ENCODE results near the gene REPS2.
"Not testable (repeated sequence)": the region's sequence is repeated elsewhere in the genome, so short reads cannot be mapped to it uniquely, and the experiment has no call there.

The REPS2 gene

DNA sequence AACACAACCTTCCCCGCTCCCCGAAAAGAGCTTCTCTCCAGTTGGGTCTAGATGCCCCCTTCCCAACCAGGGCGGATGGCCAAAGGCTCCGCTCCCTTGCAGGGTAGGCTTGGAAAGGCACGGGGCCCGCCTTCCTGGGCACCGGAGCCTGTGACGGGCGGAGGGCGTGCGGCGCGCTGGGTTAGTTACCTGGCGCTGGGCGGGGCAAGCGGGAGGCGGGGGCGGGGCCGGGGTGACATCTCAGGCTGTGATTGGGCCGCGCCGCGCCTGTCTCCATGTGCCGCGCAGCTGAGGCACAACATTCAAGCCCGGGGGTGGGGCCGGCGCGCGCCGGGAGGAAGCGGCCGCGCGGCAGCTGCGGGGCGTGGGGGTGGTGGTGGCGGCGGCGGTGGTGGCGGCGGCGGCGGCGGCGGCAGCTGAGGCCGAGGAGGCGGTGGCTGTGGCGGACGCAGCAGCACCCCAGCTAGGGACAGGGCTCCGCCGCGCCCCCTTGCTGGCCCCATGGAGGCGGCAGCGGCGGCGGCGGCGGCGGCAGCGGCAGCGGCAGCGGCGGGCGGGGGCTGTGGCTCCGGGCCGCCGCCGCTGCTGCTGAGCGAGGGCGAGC is at the start of gene REPS2:
TSS of gene REPS2 (plus strand) at position 298 of the 604 bp plus-strand sequence. CDS start at position 502, 204 bp downstream.
- peak; percentile 55 for DNase-seq (ENCODE audit: low spot score)

DNA sequence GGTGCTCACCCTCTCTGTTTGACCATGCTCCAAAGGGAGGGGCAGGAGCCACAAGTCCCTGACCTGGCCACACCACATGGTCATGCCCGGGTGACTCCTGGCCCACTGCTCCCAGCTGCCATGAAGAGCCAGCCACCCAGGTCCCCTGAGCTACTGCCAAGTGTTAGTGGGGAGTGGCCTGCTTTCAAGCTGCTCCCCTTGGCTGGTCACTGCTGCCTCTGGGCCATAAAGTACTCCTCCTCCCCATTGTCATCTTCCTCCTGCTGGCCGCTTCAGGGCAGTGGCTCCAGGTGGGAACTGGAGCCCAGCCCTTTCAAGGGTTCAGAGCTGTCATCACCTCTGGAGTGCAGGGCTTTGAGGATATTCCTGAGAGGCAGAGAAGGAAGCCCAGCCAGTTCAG is 49.0 kb upstream of the REPS2 start:
- DNase-seq (ENCODE audit: low spot score): no peak

DNA sequence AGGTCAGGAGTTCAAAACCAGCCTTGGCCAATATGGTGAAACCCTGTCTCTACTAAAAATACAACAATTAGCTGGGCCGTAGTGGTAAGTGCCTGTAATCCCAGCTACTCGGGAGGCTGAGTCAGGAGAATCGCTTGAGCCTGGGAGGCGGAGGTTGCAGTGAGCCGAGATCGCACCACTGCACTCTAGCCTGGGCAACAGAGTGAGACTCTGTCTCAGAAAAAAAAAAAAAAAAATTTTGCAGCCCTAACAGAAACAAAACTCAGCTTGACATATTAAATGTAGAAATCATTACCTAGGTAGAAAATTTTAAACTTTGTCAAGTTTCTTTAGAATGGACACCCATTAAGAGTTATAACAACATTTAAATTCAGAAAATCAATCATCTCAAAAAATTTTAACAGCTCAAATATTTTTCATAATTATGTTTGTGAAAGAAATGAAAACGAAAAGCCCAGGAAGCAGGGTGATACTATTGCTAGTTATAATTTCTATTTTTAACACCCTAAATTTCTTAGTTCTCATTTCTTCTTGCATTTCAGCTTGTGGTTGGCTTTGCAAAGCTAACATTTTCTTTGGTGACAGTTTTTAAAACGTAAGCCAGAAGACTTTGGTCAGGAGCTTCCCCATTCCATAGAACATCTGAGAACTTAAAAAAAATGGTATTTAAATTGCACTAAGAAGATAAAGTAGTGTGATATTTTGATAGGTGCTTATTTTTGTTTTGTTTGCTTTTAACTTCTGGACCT is 43.0 kb upstream of the REPS2 start:
- DNase-seq (ENCODE audit: low spot score): no peak

DNA sequence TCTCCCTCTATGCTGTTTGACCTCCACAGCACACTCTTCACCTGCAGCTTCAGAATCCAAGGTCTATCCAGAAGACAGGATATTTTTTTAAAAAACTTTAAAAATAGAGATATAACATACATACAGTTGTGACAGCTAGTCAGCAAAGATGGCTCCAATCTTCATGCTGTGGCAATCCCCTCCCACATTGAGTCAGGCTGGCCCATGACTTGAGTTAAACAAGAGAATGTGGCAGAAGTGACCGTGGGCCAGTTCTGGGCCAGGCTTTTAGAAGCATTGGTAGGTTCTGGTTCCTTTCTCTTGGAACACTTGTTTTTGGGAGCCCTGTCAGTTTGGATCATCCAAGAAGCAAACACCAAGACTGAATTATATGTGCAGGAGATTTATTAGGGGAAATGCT is 36.1 kb upstream of the REPS2 start:
- DNase-seq (ENCODE audit: low spot score): no peak

DNA sequence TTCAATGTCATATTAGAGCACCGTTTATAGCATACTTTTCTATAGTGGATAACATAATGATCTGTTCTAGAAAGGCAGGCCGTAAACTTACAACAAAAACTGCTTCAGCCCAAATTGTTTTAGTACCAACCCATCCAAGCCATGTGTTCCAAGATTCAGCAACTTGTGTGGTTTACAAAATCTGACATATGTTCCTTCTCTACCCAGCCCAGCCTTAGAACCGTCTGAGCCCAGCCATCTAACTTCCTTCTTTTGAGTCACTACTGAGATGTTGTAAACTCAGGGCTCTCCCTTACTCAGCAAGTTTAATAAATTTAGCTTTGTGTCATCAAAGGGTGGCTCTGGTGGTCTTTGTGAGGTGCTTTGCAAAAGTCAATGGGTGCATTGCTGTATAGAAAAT is 32.4 kb upstream of the REPS2 start:
- no peak for DNase-seq (ENCODE audit: low spot score)

DNA sequence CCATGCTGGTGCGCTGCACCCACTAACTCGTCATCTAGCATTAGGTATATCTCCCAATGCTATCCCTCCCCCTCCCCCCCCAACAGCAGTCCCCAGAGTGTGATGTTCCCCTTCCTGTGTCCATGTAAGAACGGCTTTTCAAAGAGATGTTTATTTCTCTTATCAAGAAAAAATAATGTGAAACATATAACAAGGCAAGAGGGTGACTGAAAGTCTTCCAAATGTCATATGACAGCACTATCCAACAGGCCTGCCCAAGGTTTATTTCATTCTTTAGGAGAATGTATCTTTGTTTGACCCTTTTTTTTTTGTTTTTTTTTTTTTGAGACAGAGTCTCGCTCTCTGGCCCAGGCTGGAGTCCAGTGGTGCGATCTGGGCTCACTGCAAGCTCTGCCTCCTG is 29.9 kb upstream of the REPS2 start:
- no peak for DNase-seq (ENCODE audit: low spot score)

DNA sequence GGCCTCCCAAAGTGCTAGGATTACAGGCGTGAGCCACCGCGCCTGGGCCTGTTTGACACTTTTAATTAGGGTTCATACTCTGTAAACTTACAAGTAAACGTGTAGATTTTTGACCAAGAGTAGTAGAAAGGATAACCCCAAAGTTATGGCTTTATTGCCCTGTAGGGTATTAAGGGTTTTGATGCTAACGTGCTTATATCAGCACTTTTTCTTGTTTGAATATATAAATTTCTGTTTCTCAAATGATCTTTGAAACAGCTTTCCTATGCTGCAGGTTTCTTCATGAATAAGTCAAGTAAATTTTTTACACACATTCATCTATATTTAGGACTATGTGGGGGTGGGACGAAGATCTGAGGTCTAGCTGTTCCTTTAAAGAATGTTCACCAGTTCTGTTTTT is 29.3 kb upstream of the REPS2 start:
- DNase-seq (ENCODE audit: low spot score): no peak

DNA sequence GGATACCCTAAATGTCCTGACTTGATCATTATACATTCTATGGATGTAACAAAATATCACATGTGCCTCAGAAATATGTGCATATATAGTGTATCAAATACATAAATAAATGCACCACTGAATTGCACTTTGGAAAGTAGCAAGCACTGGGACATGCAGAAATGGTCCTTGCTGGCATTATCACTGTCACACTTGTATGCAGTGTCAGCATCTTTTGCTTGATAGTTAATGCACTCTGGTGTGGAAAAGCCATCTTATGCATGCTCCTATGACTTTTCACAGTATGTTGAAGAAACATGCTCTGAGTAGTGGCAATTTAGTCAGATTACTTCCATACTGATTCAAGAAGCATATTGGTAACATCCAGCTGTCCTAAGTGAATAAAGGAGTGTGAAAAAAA is 27.5 kb upstream of the REPS2 start:
- no peak for DNase-seq (ENCODE audit: low spot score)

DNA sequence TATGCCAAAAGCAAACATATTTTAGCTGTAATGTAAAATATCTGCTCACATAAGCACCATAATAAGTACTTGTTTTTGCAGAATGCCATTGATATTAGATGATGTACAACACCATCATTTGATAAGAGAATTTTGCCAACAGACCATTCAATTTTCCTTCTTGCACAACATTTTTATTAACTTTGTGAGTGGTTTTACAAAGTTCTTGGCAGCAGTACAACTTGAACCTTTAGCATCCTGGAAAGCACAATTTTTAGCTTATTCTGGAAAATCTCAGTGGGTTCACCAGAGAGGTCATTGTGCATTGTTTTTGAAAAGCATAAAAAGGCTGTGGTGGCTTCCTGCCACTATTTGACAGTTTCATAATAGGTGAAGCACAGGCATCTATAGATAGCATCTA is 26.4 kb upstream of the REPS2 start:
- DNase-seq (ENCODE audit: low spot score): no peak

DNA sequence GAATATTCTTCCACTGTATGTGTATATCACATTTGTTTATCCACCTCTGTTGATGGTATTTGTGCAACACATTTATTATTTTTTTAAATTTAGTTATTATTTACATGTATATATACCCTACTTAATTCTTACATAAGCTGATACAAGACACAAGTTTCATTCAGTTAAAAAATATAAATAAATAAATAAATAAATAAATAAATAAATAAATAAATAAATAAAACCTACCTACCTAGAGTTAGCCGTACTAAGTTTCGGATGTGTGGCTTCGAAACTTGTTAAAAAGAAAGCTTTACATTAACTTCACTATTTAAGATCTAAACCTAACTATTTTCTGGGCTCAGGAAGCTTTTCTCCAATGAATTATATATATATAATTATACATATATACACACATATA is 23.3 kb upstream of the REPS2 start:
- DNase-seq (ENCODE audit: low spot score): no peak

DNA sequence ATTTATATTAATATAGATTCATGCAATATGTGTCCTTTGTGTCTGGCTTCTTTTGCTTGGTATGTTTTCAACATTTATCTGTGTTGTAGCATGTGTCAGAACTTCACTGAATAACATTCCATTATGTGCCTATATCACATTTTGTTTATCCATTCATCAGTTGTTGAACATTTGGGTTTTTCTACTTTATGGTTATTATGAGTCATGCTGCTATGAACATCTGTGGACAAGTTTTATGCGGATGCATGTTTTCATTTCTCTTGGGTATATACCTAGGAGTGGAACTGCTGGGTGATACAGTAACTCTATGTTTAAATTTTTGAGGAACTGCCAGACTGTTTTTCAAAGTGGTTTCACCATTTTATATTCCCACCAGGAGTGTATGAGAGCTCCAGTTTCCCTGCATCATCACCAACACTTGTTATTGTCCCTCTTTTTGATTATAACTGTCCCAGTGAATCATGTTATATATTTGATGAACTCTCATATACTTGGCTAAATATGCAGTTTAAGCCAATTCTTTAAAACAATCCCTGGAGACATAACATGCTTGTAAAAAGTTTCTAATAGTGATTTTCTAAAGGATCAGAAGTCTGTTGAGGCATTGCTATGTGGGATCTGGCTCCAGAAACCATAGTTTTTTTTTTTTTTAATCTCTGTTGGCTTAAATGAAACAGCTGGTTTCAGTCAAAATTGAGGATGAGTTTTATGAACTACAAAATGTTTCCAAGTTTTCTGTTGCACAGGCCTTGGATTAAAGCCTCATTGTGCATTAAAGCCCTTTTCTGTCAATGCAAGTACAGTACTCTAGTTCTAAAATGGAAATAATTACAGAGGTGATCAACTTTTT is 21.6 kb upstream of the REPS2 start:
- DNase-seq (ENCODE audit: low spot score): no peak

DNA sequence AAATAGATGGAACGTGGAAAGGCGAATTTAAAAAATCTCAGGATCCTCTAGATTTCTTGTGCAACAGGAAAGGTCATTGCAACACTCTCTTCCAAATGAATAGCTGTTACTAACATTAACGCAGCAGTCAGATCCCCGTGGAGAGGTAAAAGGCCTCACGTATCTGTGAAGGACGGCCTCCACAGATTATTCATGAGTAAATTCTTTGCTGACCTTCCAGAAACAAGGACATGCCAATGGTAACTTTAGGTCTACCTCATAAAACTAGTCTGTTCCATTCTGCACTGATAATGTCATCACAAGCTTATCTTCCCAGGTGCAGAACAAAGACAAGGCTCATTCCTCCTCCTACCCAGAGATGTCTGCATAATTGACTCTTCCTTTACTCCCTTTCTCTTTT is 16.1 kb upstream of the REPS2 start:
- no peak for DNase-seq (ENCODE audit: low spot score)

DNA sequence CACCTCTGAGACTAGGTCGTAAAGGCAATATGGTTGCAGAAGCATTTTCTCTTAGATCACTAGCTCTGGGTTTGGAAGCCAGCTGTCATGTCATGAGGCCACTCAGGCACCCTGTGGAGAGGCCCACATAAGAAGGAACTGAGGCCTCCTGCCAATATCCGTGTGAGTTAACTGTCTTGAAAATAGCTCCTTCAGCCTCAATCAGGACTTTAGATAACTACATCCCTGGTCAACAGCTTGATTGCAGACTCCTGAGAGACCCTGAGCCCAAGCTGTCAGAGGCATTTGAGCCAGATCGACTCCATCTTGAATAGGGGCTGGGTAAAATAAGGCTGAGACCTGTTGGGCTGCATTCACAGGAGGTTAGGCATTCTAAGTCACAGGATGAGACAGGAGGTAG is 15.1 kb upstream of the REPS2 start:
- no peak for DNase-seq (ENCODE audit: low spot score)

DNA sequence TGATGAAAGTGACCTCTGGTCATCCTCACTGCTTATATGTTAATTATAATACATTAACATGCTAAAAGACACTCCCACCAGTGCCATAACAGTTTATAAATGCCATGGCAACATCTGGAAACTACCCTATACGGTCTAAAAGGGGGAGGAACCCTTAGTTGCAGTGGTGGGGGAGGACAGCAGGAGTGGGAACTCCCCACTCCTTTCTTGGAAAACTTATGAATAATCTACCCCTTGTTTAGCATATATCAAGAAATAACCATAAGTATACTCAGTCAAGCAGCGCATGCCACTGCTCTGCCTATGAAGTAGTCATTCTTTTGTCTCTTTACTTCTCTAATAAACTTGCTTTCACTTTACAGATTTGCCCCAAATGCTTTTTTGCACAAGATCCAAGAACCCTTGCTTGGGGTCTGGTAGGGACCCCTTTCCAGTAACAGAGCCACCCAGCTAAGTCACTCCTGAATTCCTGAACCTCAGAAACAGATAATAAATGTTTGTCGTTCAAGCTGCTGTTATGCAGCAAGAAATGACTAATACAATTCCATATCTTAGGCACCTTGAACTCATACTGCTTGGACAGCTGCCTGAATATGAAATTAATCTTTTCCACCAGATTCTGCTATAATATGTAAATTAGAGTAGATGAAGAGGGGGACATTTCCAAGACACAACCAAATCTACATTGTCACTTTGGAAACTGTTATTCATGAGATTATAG is 14.4 kb upstream of the REPS2 start:
- no peak for DNase-seq (ENCODE audit: low spot score)

DNA sequence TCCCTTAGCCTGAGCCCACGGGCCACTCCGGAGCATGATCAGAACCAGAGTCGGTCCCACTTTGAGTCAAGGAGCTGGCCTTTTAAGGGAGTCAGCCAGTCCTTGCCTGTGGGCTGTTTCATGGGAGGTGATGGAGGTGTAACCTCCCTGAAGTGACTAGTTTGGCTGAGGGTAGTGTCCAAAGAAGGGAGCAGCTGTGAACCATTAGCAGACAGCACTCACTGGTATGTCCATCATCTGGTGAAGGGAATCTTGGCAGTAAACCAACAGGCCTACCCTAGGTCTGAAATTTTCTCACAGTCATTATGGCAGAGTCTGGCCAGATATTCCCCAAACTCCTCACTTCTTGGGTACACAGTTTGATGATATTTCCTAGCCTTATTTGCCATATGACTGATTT is 12.3 kb upstream of the REPS2 start:
- DNase-seq (ENCODE audit: low spot score): no peak

DNA sequence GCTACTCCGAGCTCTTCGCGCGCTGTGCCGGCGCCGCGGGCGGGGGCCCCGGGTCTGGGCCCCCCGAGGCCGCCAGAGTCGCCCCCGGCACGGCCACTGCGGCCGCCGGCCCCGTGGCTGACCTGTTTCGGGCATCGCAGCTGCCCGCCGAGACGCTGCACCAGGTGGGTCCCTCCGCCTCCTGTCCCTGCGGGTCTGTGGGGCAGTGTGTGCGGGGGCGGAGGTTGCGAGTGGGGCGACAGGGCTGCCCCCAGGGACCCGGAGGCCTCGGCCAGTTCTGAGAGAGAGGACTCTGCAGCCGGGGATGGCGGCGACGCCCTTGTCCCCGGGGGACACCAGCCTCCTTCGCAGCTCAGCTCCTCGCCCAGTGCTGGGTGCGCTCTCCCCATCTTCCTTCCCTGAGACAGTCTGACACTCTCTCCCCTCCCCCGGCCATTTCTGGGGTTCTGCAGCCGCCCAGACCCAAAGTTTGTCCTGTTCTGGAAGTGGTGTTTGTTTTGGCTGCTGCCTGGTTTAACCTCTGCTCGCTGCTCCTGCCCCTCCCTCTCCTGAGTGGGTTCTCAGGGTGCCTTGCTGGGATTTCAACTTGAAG is 609 bp downstream of the REPS2 start:
- no peak for DNase-seq (ENCODE audit: low spot score)

DNA sequence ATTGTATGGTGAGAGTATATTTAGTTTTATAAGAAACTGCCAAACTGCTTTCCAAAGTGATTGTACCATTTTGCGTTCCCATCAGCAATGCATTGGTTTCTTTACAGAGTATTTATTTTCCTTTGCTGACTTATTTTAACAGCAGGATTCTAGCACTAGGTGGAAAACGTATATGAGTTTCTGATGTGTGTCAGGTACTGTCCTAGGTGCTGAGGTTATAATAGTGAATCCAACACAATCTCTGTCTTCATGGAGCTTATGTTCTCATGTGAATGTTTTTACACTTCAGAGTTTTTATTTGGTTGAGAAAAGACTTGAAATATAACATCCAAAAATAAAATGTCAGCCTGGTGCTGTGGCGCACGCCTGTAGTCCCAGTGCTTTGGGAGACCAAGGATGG is 4.0 kb downstream of the REPS2 start:
- no peak for DNase-seq (ENCODE audit: low spot score)

DNA sequence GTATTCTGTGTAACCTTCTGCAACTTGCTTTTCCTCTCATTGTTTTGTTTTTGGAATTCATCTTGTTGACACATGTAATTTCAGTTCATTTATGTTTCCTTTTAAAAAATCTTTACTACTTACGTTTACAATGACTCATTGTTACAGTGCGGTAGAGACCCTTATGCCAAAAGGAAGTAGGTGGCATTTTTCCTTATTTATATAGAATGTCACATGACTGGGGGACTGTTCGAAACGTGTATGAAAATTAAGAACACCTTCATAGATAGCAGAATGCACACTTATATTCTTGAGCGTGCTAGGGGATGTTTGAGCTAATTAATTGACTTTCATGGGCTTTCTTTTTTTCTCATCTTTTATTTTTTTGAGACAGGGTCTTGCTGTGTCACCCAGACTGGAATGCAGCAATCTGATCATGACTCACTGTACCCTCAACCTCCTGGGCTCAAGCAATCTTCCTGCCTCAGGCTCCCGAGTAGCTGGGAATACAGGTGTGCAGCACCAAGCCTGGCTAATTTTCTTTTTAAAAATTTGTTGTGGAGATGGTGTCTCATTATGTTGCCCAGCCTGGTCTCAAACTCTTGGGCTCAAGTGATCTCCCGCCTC is 7.3 kb downstream of the REPS2 start:
- no peak for DNase-seq (ENCODE audit: low spot score)

DNA sequence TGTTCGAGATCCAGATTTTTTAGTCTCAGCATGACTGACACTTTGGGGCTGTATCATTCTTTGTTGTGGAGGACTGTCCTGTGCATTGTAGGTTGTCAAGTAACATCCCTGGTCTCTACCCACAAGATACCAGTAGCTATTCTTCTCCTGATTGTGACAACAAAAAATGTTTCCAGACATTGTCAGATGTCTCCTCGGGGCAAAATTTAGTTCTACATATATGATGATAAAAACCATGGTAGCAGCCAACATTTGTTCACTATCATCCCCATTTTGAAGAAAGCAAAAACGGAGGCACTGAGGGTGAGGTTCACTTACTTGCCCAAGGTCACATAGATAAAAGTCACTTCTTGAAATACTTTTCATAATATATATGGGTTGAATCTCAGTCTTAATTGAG is 11.3 kb downstream of the REPS2 start:
- DNase-seq (ENCODE audit: low spot score): no peak

DNA sequence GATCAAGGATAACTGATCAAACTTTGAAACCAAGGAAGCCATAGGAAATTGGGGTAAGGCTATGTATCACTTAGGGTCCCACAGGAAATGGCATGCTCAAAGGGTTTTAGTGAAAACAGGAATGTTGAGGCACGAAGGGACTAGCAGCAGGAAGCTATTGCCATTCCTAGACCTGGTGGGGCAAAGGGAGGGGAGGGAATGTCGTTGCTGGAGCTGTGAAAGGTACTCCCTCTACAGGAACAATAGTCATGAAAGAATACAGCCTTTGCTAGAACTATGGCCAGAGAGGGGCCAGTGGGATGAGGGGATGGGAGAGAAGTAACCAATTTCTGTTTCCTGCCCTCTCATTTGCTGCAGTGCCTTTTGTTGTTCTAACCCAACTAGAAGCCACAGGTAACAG is 11.9 kb downstream of the REPS2 start:
- DNase-seq (ENCODE audit: low spot score): no peak

DNA sequence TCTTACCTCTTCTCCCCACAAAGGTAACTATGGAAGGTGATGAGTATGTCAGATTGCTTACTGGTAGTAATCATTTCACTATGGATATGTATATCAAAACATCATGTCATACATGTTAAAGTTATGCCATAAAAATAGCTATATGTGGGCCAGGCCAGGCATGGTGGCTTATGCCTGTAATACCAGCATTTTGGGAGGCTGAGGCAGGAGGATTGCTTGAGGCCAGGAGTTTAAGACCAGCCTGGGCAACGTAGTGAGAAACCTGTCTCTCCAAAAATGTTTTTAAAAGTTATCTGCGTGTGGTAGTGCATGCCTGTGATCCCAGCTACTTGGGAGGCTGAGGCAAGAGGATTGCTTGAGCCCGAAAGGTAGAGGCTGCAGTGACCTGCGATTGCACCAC is 16.2 kb downstream of the REPS2 start:
- not testable (repeated sequence) for DNase-seq (ENCODE audit: low spot score)

DNA sequence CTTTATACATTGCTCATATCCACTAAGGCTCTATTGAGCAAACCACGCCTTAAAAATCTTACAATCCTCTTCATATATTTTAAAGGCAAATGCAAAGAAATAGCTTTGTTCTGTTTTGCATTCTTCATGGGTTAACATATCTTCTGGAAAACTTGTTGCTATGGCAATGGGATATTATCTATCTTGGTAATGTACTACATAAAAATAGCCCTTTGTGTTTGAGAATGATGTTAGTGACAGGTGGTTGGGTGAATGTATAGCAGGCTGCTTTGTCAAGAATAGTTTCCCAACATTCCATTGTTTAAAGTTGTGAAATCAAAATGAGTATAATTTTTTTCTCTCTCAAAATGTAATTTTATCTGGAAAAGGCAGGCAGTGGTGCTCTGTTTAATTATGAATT is 16.8 kb downstream of the REPS2 start:
- no peak for DNase-seq (ENCODE audit: low spot score)

All from hepatic stellate cell (primary cell).